Right atrium auricular region (tissue), 2 donors: ENCODE data around the gene PRDM5. TPM values are rescaled to one million over a fixed set of nuclear protein-coding genes. Genes with fewer than 3 reads are reported as not detected.

Experiments
- DNase-seq: peaks from one replicate; pipeline ENCODE4 v3.0.0-alpha.2; 2019; ENCODE audit warnings: low spot score
- H3K27ac ChIP-seq, 2 donors: fragments of 200-600 bp; sonication (generic); 1 replicate in 1 of 2; 2 replicates in 1 of 2; pipeline ENCODE4 v1.5.1; 2016 to 2019
- H3K27me3 ChIP-seq, 2 donors: fragments of 200-600 bp; sonication (generic); one replicate each; pipeline versions ENCODE4 v1.5.1 to v1.6.0; 2017 to 2019
- H3K36me3 ChIP-seq: fragments of 200-600 bp; sonication (generic); one replicate; pipeline ENCODE4 v1.5.1; 2016
- H3K4me1 ChIP-seq, 2 donors: fragments of 200-600 bp; sonication (generic); one replicate each; pipeline versions ENCODE4 v1.5.1 to v1.6.0; 2017 to 2019
- H3K4me3 ChIP-seq, 2 donors: fragments of 200-600 bp; sonication (generic); 1 replicate in 1 of 2; 2 replicates in 1 of 2; pipeline ENCODE4 v1.5.1; 2017 to 2019; ENCODE audit warnings: mild to moderate bottlenecking in 1 of 2, moderate library complexity in 1 of 2
- H3K9me3 ChIP-seq, 2 donors: fragments of 200-600 bp; sonication (generic); one replicate each; pipeline ENCODE4 v1.5.1; 2019
- total RNA-seq, 2 donors: library from RNA; depleted of rRNA; stranded (reverse); fragments of >200 nt; gene quantifications; one replicate each; pipeline ENCODE4 v1.1.0, GENCODE V29; 2016
- TF ChIP-seq, protein P1 (sequence below), 2 donors: fragments of 200-600 bp; sonication (generic); IDR thresholded peaks; one replicate each; pipeline ENCODE4 v1.5.1; 2019; ENCODE audit warnings: antibody characterized with exemption in 2 of 2

Gene PRDM5
- total RNA-seq, 2 donors from 2014 or later, result 8.1 to 12.8 TPM

DNA sequence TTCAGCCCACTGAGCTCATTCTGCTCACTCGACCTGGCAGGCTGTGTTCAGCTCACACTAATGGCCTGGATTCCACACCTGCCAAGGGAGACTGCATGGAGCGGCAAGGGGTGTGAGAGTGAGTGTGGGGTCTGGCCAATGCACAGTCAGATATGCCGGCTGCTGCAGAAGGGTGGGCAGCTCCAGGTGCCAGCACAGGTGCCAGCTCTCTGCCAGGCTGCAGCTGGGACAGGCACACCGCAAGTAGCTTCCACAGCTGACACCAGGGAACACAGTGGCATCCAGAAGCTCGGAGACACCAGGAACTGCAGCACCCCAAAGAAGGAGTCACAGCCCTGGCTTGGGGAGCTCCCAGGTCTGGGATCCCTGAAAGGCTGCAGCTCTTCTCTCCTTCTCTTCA lies 83.7 kb downstream of the PRDM5 start:
- no peak overlapping the region for H3K4me3 ChIP-seq
- DNase-seq, result no peak
- peaks cover 0 to 10% of the 10 kb centered on the region in 2 donors for H3K9me3 ChIP-seq
- no peaks in the 10 kb centered on the region for H3K27me3 ChIP-seq
- no peaks in the 10 kb centered on the region for H3K36me3 ChIP-seq
- no peaks in the 10 kb centered on the region for H3K4me1 ChIP-seq
- TF ChIP-seq, protein P1, sequence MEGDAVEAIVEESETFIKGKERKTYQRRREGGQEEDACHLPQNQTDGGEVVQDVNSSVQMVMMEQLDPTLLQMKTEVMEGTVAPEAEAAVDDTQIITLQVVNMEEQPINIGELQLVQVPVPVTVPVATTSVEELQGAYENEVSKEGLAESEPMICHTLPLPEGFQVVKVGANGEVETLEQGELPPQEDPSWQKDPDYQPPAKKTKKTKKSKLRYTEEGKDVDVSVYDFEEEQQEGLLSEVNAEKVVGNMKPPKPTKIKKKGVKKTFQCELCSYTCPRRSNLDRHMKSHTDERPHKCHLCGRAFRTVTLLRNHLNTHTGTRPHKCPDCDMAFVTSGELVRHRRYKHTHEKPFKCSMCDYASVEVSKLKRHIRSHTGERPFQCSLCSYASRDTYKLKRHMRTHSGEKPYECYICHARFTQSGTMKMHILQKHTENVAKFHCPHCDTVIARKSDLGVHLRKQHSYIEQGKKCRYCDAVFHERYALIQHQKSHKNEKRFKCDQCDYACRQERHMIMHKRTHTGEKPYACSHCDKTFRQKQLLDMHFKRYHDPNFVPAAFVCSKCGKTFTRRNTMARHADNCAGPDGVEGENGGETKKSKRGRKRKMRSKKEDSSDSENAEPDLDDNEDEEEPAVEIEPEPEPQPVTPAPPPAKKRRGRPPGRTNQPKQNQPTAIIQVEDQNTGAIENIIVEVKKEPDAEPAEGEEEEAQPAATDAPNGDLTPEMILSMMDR (IDR thresholded peaks at IDR 0.05), result no peak
- no peak overlapping the region for H3K27ac ChIP-seq

DNA sequence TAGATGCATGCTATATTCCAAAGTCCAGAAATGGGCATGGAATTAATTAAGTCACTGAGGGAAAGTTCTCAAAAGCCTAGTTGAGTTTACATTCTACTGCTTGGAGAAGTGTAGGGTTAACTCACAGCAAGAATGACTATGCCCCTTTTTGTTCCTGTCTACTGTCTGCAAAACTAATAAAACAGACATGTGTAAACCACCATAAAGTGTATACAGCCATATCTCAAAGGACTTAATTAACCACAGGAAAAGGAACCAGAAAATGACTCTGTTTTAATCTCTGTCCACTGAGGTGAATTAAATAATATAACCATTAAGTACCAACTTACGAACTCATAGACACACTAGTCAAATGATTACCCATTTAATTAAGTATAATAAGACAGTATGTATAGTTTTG lies 84.9 kb downstream of the PRDM5 start:
- no peaks in the 10 kb centered on the region for H3K36me3 ChIP-seq
- H3K4me3 ChIP-seq, result no peak overlapping the region
- TF ChIP-seq, protein P1 (IDR thresholded peaks at IDR 0.05), result no peak
- no peaks in the 10 kb centered on the region for H3K4me1 ChIP-seq
- H3K27me3 ChIP-seq, result no peaks in the 10 kb centered on the region
- peaks cover 0 to 10% of the 10 kb centered on the region in 2 donors for H3K9me3 ChIP-seq
- H3K27ac ChIP-seq, result no peak overlapping the region
- DNase-seq, result no peak

DNA sequence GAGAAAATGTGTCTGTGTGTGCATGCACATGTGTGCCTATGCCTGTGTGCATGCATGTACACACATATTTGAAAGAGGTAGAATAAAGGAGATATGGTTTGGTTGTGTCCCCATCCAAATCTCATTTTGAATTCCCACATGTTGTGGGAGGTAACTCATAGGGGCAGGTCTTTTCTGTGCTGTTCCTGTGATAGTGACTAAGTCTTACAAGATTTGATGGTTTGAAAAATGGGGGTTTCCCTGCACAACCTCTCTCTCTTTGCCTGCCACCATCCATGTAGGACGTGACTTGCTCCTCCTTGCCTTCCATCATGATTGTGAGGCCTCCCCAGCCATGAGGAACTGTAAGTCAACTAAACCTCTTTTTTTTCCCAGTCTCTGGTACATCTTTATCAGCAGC lies 87.2 kb downstream of the PRDM5 start:
- peaks cover 0 to 10% of the 10 kb centered on the region in 2 donors for H3K9me3 ChIP-seq
- no peaks in the 10 kb centered on the region for H3K36me3 ChIP-seq
- no peak for DNase-seq
- H3K4me1 ChIP-seq, result no peaks in the 10 kb centered on the region
- H3K27me3 ChIP-seq, result no peaks in the 10 kb centered on the region
- TF ChIP-seq, protein P1 (IDR thresholded peaks at IDR 0.05), result no peak
- H3K27ac ChIP-seq, result no peak overlapping the region
- H3K4me3 ChIP-seq, result no peak overlapping the region

DNA sequence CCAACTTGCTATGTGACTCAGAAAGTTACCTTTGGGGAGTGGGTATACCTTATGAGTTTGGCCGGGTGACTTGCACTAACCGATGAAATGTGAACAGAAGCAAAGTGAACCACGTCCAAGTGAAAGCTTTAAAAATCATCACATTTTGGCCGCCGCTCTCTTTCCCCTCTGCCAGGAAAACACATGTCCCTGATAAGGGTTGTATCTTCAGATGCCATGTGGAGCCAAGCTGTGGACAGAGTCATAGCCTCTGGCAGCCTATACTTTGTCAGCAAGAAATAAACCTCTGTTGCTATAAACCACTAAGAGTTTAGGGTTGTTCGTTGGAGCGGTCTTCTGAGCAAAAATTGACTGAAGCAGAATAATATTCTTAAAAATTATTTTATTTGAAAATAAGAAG lies 92.3 kb downstream of the PRDM5 start:
- DNase-seq, result no peak
- no peak overlapping the region for H3K4me3 ChIP-seq
- H3K36me3 ChIP-seq, result no peaks in the 10 kb centered on the region
- H3K27me3 ChIP-seq, result no peaks in the 10 kb centered on the region
- peaks cover 0 to 10% of the 10 kb centered on the region in 2 donors for H3K9me3 ChIP-seq
- no peaks in the 10 kb centered on the region for H3K4me1 ChIP-seq
- TF ChIP-seq, protein P1 (IDR thresholded peaks at IDR 0.05), result no peak
- no peak overlapping the region for H3K27ac ChIP-seq

DNA sequence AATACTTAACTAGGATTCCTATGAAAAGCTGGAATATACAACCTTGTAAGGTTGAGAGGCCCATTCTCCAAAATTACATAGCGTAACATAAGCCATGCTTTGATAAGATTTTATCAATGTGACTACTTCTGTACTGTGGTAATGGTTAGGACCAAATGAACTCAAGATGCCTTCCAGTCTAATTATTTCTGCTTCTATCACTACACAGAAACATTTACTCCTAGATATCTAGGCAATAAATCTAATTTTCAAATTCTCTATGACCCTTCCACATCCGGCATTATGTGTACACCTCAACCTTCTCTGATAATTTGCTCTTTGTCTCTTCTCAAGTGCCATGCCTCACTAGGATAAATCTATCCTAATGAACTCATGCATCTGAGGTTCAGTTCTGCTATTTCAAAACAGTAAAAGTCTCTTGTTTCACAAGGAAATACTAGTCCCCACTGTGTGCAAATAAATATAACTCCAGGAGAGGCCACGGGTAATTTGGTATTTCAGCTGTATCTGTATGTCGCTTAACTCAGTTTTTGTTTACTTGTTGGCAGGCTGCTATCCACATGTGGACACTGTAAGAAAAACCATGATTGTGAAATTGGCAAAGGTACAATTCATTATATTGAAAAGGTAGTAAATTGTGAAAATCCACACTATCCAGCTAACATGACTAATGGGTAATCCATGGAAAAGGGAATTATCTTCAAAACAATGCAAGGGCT lies 93.3 kb downstream of the PRDM5 start:
- H3K4me3 ChIP-seq, result no peak overlapping the region
- TF ChIP-seq, protein P1 (IDR thresholded peaks at IDR 0.05), result no peak
- H3K4me1 ChIP-seq, result no peaks in the 10 kb centered on the region
- no peak for DNase-seq
- H3K9me3 ChIP-seq, result peaks cover 0 to 4% of the 10 kb centered on the region in 2 donors
- H3K36me3 ChIP-seq, result no peaks in the 10 kb centered on the region
- H3K27ac ChIP-seq, result no peak overlapping the region
- H3K27me3 ChIP-seq, result no peaks in the 10 kb centered on the region

DNA sequence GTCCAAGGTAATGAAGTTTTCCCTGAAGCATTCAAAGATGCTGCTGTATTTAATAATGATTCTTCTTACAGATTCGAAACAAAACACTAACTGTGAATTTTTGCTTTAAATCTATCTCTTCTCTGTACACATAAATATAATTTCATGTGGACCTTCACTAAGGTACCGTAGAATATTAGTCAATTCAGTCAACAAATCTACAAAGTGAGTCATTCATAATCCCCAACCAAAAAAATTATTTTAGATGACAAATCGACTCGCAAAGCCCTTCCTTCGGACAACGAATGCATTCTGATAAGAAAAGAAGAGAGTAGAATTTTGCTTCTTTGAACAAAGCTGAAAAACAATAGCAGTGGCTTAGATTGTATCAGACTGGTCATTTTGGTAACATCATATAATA lies 95.7 kb downstream of the PRDM5 start:
- Histone ChIP-seq H3K4me1 (no peaks in the 10 kb centered on the region), H3K27ac (no peak overlapping the region), H3K27me3 (no peaks in the 10 kb centered on the region), H3K36me3 (no peaks in the 10 kb centered on the region), H3K4me3 (no peak overlapping the region), H3K9me3 (no peaks in the 10 kb centered on the region)
- no peak for DNase-seq
- TF ChIP-seq, protein P1 (IDR thresholded peaks at IDR 0.05), result no peak
